Measurements from ENCODE around the gene INPP5F.
"Not testable (repeated sequence)": the region's sequence is repeated elsewhere in the genome, so short reads cannot be mapped to it uniquely, and the experiment has no call there.

The INPP5F gene

GRCh38 chr10:119707331-119707730 lies 18.5 kb upstream of the INPP5F start:
- peak; percentile 42 for DNase-seq

GRCh38 chr10:119710935-119711334 lies 14.9 kb upstream of the INPP5F start:
- DNase-seq: not testable (repeated sequence)

- no peak for DNase-seq
Observed at GRCh38 chr10:119713744-119714483, 11.9 kb upstream of the INPP5F start.

- no peak for DNase-seq
Observed at GRCh38 chr10:119714484-119714816, 11.4 kb upstream of the INPP5F start.

GRCh38 chr10:119715628-119716505 lies 10.0 kb upstream of the INPP5F start:
- no peak for DNase-seq

GRCh38 chr10:119723161-119723560 lies 2.7 kb upstream of the INPP5F start:
- DNase-seq: no peak

- DNase-seq: no peak
Observed at GRCh38 chr10:119723624-119724023, 2.2 kb upstream of the INPP5F start.

- no peak for DNase-seq
Observed at GRCh38 chr10:119724593-119725516, 995 bp upstream of the INPP5F start.

GRCh38 chr10:119725517-119725827 lies 378 bp upstream of the INPP5F start:
- DNase-seq: no peak

- no peak for DNase-seq
Observed at GRCh38 chr10:119726676-119727261, 919 bp downstream of the INPP5F start.

- DNase-seq: no peak
Observed at GRCh38 chr10:119728172-119728800, 2.4 kb downstream of the INPP5F start.

GRCh38 chr10:119734396-119735332 lies 8.8 kb downstream of the INPP5F start:
- peak; percentile 20 for DNase-seq

- DNase-seq: no peak
Observed at GRCh38 chr10:119735451-119735850, 9.6 kb downstream of the INPP5F start.

- DNase-seq: no peak
Observed at GRCh38 chr10:119736220-119736619, 10.4 kb downstream of the INPP5F start.

GRCh38 chr10:119737039-119737663 lies 11.3 kb downstream of the INPP5F start:
- DNase-seq: no peak

GRCh38 chr10:119737823-119738222 lies 12.0 kb downstream of the INPP5F start:
- no peak for DNase-seq

- DNase-seq: no peak
Observed at GRCh38 chr10:119738962-119739361, 13.1 kb downstream of the INPP5F start.

GRCh38 chr10:119740096-119740495 lies 14.2 kb downstream of the INPP5F start:
- DNase-seq: no peak

- DNase-seq: no peak
Observed at GRCh38 chr10:119742947-119743648, 17.2 kb downstream of the INPP5F start.

- DNase-seq: no peak
Observed at GRCh38 chr10:119747940-119748339, 22.1 kb downstream of the INPP5F start.

Measured in activated CD4-positive, alpha-beta T cell treated with anti-CD3 and anti-CD28 coated beads, Interleukin-2, Interleukin-6, amounts not matched to agents 100 ng/mL and 50 ng/mL, durations not matched to agents 16 hours and 8 hours (primary cell).